Neutrophil (primary cell): ENCODE data around the gene SLC25A44.

Experiments used
- H3K27ac ChIP-seq: fragments of 200-600 bp; sonication (generic); 2 replicates; pipeline ENCODE4 v1.5.1; 2016; ENCODE audit warnings: mild to moderate bottlenecking, moderate library complexity
- H3K27me3 ChIP-seq: fragments of 200-600 bp; sonication (generic); 2 replicates; pipeline ENCODE4 v1.6.0; 2016; ENCODE audit warnings: mild to moderate bottlenecking
- H3K36me3 ChIP-seq: fragments of 200-600 bp; sonication (generic); 2 replicates; pipeline ENCODE4 v1.5.1; 2017
- H3K4me1 ChIP-seq, 2 experiments: fragments of 200-600 bp in 1 of 2; sonication (generic) in 1 of 2; 1 replicate in 1 of 2; 2 replicates in 1 of 2; pipeline versions ENCODE4 v1.5.1 to v1.6.1; 2013 to 2016; ENCODE audit warnings: low read depth in 1 of 2, low read length in 1 of 2, mild to moderate bottlenecking in 1 of 2, moderate library complexity in 1 of 2; ENCODE audit not compliant: control insufficient read depth in 1 of 2, insufficient read depth in 1 of 2
- H3K4me3 ChIP-seq, 2 experiments: fragments of 200-600 bp in 1 of 2; sonication (generic) in 1 of 2; 1 replicate in 1 of 2; 2 replicates in 1 of 2; pipeline ENCODE4 v1.5.1; 2013 to 2016; ENCODE audit warnings: low read depth in 1 of 2, low read length in 1 of 2, mild to moderate bottlenecking in 1 of 2, moderate library complexity in 1 of 2
- H3K9me3 ChIP-seq: fragments of 200-600 bp; sonication (generic); 2 replicates; pipeline ENCODE4 v1.5.1; 2016
- CTCF ChIP-seq: fragments of 200-600 bp; sonication (generic); IDR thresholded peaks from 2 replicates; pipeline ENCODE4 v1.5.1; 2016; ENCODE audit warnings: antibody characterized with exemption

SLC25A44 gene

DNA sequence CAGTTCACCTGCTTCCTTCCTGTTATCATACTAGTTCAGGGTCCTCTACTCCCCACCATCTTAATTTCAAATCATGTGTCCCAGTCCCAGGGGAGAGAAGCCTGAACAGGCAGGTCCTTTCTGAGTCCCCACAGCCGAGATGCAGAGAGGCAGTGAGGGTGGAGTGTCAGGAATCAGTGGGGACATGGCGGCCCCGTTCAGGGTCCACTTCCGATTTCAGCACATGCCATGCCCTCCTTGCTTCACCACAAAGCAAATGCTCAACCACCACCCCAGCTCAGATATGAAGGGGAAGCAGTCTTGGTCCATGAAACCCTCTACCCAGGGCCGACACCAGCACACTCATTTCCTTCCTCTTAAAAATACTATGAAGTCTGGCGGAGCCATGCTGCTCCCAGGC is 45.7 kb upstream of the SLC25A44 start:
- H3K4me3 ChIP-seq: peak overlapping the region; percentile 45 to 52
- H3K27me3 ChIP-seq: no peaks in the 10 kb centered on the region
- no peaks in the 10 kb centered on the region for H3K36me3 ChIP-seq
- peak overlapping the region; percentile 93 for H3K27ac ChIP-seq
- peak; percentile 23 for TF ChIP-seq CTCF
- H3K4me1 ChIP-seq: peaks cover 68 to 72% of the 10 kb centered on the region in 2 experiments
- no peaks in the 10 kb centered on the region for H3K9me3 ChIP-seq

GRCh38 chr1:156149374-156150332 is 44.3 kb upstream of the SLC25A44 start:
- Histone ChIP-seq H3K36me3 (no peaks in the 10 kb centered on the region), H3K4me1 (peaks cover 81 to 86% of the 10 kb centered on the region in 2 experiments), H3K27ac (peak overlapping the region; percentile 93), H3K9me3 (no peaks in the 10 kb centered on the region), H3K4me3 (peak overlapping the region; percentile 12 to 45), H3K27me3 (no peaks in the 10 kb centered on the region)
- TF ChIP-seq CTCF: no peak

DNA sequence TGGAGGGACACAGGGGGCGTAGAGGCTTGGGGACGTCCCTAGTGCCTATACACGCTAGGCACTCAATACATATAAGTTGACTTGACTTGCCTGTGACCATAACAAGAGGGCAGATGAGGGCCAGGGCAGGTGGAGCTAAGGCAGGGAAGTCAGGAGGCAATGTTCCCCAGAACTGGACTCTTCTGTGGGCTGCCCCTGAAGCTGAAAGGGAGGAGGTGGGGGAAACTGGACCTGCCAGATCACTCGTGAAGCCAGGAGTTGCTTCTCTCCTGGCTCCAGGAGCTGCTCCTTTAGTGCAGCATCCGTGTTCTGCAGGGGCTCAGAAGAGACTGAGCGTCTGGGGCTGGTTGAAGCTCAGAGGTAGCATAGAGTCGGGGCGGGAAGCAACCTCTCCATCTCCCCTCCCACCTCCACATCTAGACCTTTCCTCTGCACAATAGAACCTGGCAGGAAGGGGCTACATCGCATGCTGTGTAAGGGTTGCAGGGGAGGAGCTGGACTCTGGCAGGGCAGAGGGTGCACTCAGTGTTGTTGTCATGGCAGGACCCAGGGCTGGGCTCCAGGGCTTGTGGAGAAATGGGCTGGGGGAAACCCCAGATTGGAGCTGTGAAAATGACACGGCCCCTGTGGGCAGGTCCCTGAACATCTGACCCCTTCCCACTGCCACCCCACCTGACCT is 43.4 kb upstream of the SLC25A44 start:
- peaks cover 90 to 93% of the 10 kb centered on the region in 2 experiments for H3K4me1 ChIP-seq
- no peak overlapping the region for H3K4me3 ChIP-seq
- H3K27me3 ChIP-seq: no peaks in the 10 kb centered on the region
- TF ChIP-seq CTCF: no peak
- no peaks in the 10 kb centered on the region for H3K36me3 ChIP-seq
- no peaks in the 10 kb centered on the region for H3K9me3 ChIP-seq
- H3K27ac ChIP-seq: peak overlapping the region; percentile 93

- no peak for TF ChIP-seq CTCF
- peaks cover 91 to 96% of the 10 kb centered on the region in 2 experiments for H3K4me1 ChIP-seq
Observed at GRCh38 chr1:156151093-156151688, 42.7 kb upstream of the SLC25A44 start.

GRCh38 chr1:156152628-156153027 is 41.3 kb upstream of the SLC25A44 start:
- Histone ChIP-seq H3K27me3 (no peaks in the 10 kb centered on the region), H3K9me3 (no peaks in the 10 kb centered on the region), H3K4me3 (no peak overlapping the region), H3K4me1 (peaks cover 91 to 96% of the 10 kb centered on the region in 2 experiments), H3K36me3 (peaks cover 17% of the 10 kb centered on the region), H3K27ac (peak overlapping the region; percentile 96)
- no peak for TF ChIP-seq CTCF

More at GRCh38 chr1:156151093-156151688, 42.7 kb upstream of the SLC25A44 start:
- Histone ChIP-seq H3K27ac (peak overlapping the region; percentile 93), H3K9me3 (no peaks in the 10 kb centered on the region), H3K36me3 (peaks cover 3% of the 10 kb centered on the region), H3K4me3 (no peak overlapping the region), H3K27me3 (no peaks in the 10 kb centered on the region)
